GM12873 (cell line): ENCODE results near the gene FTO.

Source experiments
- TF ChIP-seq, protein P1 (sequence below): IDR thresholded peaks from 2 replicates; pipeline ENCODE4 v1.5.1; 2012; ENCODE audit warnings: low read depth, mild to moderate bottlenecking, moderate library complexity, low read length, control low read depth; ENCODE audit not compliant: insufficient read depth; ENCODE audit errors: missing control alignments

FTO gene

DNA sequence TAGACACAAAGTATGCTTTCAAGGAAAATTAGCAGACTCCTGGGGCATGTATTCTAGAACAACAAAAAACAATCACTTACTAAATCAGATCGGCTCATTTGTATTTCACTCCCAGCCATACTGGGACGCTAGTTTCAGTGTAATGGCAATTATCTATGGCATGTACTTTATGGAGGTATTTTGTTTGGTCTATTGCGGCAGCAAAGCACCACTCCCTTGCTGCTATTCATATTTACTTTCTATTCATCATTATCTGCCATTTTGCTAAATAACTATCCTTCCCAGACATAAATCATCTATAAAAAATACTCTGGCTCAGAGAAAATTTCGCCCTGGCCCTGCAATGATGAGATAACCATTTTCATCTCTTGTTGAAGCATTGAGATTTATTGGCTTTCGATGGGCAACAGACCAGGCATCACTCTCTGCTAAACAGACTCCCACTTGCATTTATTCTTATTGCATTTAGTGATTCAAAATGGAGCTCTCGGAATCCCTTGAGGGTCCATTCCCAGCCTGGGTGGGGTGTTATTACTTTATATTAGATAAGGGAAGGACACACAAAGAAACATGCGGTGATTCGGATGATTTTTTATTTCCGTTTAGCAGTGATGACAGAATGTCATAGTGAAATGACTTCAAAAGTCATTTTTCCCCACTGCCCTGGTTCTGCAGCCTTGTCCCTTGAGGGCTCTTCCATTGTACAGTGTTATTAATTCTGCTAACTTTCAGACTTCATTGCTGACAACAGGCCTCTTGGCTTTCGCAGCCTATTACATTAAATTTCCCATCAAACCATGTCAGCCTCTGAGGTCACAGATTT lies 356.9 kb downstream of the FTO start:
- TF ChIP-seq, protein P1, sequence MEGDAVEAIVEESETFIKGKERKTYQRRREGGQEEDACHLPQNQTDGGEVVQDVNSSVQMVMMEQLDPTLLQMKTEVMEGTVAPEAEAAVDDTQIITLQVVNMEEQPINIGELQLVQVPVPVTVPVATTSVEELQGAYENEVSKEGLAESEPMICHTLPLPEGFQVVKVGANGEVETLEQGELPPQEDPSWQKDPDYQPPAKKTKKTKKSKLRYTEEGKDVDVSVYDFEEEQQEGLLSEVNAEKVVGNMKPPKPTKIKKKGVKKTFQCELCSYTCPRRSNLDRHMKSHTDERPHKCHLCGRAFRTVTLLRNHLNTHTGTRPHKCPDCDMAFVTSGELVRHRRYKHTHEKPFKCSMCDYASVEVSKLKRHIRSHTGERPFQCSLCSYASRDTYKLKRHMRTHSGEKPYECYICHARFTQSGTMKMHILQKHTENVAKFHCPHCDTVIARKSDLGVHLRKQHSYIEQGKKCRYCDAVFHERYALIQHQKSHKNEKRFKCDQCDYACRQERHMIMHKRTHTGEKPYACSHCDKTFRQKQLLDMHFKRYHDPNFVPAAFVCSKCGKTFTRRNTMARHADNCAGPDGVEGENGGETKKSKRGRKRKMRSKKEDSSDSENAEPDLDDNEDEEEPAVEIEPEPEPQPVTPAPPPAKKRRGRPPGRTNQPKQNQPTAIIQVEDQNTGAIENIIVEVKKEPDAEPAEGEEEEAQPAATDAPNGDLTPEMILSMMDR: no peak

DNA sequence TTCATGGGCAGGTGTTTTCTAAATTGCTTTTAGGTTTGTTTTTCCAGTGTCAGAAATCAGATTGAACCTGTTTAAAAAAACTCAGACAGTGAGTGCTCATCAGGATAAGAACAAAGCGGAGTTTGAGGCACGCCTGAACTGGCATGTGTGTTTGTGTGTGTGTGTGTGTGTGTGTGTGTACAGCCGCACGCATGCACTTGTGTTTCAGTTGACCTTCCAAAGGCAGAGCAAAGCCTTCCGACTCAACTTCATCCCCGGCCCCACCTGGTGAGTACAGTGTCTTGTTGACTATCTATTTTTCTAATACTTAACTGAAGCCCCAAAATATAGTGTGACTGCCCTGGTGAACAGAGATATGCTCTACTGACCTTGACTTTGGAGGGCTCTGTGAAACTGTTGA lies 357.5 kb downstream of the FTO start:
- TF ChIP-seq, protein P1: no peak

DNA sequence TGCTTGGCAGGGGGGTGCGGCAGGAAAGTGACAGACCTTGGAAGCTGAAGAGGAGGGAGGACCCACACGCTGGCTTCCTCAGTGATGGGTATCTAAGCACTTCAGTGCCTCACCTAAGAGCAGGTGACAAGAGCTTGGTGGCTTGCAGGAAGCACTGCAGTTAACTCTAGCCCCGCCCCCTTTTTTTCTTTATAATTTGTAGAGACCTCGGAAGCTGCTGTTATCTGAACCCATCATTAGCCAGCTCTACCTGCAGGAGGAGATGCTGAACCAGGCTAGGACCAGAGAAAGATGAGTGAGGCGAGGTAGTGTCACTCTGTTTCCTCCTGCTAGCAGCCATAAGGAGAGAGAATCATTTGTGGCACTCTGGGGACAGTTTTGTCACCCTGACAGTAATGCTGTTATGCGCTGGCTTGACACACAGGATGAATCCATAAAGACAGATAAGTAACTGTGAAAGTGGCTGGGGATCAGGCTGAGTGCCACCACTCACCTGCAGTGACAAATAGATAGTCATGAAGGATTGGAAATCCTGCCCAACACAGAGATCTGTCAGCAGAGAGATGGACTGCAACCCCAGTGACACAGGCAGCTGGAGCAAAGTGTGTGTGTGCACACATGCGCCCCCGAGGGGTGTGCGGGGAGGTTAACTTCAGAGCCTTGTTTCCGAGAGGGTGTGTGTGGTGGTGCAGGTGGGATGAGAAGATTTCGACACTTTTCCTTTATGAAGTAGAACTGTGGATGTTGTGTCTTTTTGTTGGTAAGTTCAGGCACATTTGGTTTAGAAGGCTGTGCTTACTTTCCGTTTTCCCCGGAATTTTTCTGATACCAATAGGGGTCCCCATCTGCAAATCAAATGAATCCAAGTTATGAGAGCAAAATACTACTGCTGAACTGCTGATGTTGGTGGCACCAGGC lies 358.7 kb downstream of the FTO start:
- TF ChIP-seq, protein P1: no peak

DNA sequence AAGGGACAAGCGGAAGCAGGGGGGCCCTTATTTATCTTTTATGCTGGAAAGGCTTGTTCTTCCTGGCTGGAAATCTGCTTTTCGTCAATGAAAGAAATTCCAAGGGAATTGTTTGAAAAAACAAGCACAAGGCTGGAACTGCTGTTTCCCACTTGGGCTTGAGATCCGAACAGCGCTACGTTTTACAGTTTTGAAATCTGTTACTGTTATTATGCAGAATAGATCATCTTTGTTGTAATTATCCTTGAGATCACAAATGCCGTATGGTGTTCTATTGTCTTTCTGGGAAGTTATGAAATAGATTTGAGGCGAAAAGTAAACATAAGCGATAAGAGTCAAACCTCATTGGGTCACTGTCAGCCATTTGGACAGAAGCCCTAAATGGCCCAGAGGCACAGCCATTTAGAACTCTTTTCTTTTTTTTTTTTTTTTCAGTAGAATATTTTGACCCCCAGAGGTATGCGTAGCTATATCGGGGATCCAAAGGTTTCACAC lies 359.4 kb downstream of the FTO start:
- TF ChIP-seq, protein P1: no peak

DNA sequence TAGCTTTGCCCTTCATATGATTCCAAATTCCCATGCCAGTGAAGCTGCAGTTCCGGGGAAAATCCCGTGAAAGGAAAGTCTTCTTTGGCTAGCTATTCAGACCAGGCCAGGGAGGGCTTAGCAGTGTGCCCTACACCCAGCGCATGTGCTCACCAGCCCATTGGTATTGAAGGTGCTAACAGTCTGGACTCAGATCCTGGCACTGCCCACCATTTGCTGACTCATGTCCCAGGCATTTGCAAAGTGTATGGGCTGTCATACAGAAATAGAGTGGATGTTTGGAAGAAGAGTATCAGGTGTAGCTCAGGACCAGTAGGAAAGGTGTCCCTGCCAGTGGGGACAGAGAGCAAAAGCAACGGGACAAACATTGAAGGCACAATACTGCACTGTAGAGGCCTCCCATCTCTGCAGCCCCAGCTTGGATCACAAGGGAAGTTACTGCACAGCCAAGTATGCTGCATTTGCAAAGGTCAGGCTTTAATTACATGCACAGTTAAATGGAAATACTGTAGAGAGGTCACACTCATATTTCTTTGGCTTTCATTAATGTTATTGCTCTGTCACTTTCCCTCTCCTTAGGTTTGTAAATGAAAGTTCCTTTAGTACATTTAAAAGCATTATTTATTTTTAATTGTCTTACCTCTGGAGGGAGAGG lies 362.6 kb downstream of the FTO start:
- TF ChIP-seq, protein P1: no peak

DNA sequence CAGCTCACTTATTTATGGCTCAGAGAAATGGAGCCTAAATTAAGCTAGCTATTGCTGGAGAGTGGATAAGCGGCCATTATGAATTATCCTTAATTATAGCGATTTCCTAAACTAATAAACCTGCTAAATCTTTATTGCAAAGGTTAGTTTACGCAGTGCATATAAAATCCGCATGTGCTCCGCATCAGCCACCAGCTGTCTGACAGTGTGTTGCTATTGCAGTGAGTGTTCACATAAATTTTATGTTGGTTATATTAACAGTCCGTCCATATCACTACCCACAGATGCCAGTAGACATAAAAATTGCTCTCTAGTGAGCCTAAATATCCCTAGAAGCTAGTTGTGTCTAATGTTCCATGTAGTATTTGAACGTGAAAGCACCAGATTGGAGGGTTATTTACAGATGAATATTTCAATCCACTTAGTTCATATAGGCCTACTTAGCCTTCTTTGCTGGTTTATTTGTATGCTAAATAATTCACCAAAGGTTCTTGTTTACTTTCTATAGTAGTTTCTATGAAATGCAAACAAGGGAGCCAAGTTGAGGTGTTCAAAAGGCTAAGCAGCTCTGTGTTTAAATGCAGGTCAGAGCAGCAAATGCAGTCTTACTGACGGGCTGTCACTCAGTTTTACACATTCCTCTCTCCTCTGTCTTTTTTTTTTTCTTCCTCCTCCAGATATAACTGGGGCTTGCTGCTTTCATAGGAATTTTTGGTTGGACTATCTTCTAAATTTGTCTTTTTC lies 363.5 kb downstream of the FTO start:
- TF ChIP-seq, protein P1: no peak
